Amygdala (tissue), 56 donors: ENCODE data around the gene COX7A2L.
"Not testable (repeated sequence)": the region's sequence is repeated elsewhere in the genome, so short reads cannot be mapped to it uniquely, and the experiment has no call there.

Experiments
- DNase-seq, 56 donors: peaks; one replicate each; lab custom pipeline; 2025; lab: John Stamatoyannopoulos, UW

COX7A2L gene

GRCh38 chr2:42340045-42340937 lies 20.7 kb downstream of the COX7A2L start:
- DNase-seq = no peak

GRCh38 chr2:42339191-42339912 lies 21.7 kb downstream of the COX7A2L start:
- DNase-seq = no peak

- peak in 10 of 56 donors; percentile 13 to 36 (median 28) for DNase-seq
Observed at GRCh38 chr2:42338567-42339190, 22.3 kb downstream of the COX7A2L start.

GRCh38 chr2:42337846-42338566 lies 23.0 kb downstream of the COX7A2L start:
- DNase-seq = no peak

DNA sequence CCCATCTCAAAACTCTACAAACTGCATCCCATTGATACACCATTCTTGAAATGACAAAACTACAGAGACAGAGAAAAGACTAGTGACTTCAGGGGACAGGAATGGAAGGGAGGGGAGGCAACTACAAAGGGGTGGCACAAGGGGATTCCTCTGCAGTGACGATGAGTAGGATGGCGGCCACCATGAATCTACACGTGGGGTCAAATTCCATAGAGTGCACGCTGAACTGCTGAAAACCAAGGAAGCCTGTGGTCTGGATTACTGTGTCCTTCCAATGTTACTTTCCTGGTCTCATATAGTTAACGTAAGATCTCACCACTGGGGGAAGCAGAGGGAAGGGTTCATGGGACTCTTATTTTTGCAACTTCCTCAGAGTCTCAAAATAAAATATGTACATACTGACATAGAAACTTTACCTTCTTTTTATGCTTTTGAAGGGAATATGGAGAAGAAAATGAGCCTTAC lies 23.6 kb downstream of the COX7A2L start:
- DNase-seq = no peak

GRCh38 chr2:42336361-42336965 lies 24.6 kb downstream of the COX7A2L start:
- no peak for DNase-seq

DNA sequence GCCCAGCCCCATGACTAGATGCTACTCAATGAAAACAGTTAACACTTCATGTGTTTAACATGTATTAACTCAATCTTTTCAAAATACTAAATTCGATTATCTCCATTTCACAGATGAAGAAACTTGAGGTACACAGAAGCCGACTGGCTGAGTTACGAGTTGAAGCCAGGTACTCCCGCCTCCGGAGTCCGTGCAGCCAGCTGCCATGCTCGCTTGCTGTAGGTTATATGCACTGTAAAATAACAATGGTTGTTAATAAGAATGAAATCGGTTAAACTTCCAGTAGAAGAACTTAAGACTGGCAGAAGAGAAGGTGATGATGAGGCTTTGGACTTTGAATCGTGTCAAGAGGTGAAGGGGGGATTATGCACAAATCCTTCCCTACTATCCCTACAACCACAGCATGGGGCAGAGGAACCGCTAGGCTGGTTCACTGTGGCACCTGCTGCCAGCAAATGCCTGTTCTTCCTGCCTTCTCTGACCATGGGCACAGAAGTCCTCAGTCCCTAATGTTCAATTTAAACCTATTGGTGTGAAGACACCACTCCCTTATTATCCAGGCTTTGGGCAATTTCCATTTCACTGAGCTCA lies 25.4 kb downstream of the COX7A2L start:
- DNase-seq = no peak

DNA sequence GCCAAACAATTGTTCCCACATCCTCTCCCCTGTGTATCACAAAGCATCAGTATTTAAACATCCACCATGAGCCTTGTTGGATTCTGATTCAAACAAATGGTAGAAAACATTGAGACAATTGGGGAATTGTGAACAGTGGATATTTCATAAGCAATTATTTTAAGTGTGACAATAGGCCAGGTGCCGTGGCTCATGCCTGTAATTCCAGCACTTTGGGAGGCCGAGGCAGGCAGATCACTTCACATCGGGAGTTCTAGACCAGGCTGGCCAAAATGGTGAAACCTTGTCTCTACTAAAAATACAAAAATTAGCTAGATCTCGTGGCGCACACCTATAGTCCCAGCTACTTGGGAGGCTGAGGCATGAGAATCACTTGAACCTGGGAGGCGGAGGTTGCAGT lies 26.2 kb downstream of the COX7A2L start:
- not testable (repeated sequence) for DNase-seq

DNA sequence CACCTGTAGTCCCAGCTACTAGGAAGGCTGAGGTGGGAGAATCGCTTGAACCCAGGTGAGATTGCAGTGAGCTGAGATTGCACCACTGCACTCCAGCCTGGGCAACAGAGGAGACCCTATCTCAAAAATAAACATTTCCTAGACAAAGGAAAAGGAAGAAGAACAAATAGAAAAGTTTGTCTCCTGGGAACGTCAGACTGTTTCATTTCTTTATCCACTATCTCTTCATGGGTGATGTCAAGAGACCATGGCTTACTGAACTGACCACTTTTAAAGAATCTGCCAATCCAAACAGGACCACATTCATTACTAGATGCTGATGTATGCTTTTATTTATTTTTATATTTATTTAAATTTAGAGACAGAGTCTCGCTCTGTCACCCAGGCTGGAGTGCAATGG lies 26.8 kb downstream of the COX7A2L start:
- no peak for DNase-seq

DNA sequence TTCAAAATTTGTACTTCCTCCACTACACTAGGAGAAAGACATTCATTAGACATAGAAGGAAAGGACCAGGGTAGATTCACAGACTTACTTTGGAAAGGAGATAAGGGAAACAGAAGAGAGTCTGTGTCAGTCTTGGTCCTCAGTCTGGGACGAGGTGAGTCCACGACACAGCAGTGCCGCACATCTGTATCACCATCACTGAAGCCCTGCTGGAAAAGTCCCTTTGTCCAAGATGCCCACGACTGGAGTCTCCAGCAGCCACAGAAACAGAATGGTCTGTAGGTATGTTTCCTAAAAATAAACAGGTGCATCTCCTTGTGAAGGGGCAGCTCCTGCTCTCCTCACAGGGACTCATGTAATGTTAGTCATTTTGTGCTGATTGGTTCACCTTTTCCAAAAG lies 27.4 kb downstream of the COX7A2L start:
- no peak for DNase-seq

GRCh38 chr2:42332575-42332974 lies 28.4 kb downstream of the COX7A2L start:
- DNase-seq = no peak

GRCh38 chr2:42331569-42332284 lies 29.3 kb downstream of the COX7A2L start:
- no peak for DNase-seq

DNA sequence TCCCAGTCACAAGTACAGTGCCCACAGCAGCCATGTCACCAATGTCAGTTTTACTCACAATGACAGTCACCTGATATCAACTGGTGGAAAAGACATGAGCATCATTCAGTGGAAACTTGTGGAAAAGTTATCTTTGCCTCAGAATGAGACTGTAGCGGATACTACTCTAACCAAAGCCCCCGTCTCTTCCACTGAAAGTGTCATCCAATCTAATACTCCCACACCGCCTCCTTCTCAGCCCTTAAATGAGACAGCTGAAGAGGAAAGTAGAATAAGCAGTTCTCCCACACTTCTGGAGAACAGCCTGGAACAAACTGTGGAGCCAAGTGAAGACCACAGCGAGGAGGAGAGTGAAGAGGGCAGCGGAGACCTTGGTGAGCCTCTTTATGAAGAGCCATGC lies 31.3 kb downstream of the COX7A2L start:
- DNase-seq = peak in 1 of 56 donors; percentile 12

GRCh38 chr2:42328923-42329322 lies 32.1 kb downstream of the COX7A2L start:
- DNase-seq = no peak

- peak in 1 of 56 donors; percentile 6 for DNase-seq
Observed at GRCh38 chr2:42328148-42328833, 32.7 kb downstream of the COX7A2L start.

- no peak for DNase-seq
Observed at GRCh38 chr2:42327125-42327524, 33.9 kb downstream of the COX7A2L start.

- no peak for DNase-seq
Observed at GRCh38 chr2:42325609-42326008, 35.4 kb downstream of the COX7A2L start.

- DNase-seq = no peak
Observed at GRCh38 chr2:42324949-42325348, 36.1 kb downstream of the COX7A2L start.
